ENCODE measurements around the gene CCDC106. TPM values are rescaled to one million over a fixed set of nuclear protein-coding genes. Genes with fewer than 3 reads are reported as not detected.

Gene CCDC106
- total RNA-seq, 2 experiments from 2014 or later: 8.8 to 11.2 TPM

- peaks cover 39% of the 10 kb centered on the region for H3K4me1 Mint-ChIP-seq (ENCODE audit: low read depth)
- no peaks in the 10 kb centered on the region for H3K9me3 Mint-ChIP-seq
- H3K27ac Mint-ChIP-seq: peak overlapping the region; percentile 99
- H3K4me3 Mint-ChIP-seq: peak overlapping the region; percentile 98
- ChIA-PET CTCF (interaction anchor here (0.8 to 3.4 kb wide), 11 partner anchors 9 to 179 kb away, joined by 3 to 45 read pairs (median 7); partner anchors contain the start of genes FIZ1, ZNF524 and ZNF865), POLR2A (interaction anchor here (0.7 to 1.7 kb wide), 7 partner anchors 9 to 270 kb away, joined by 3 to 11 read pairs (median 4); partner anchors contain the start of genes TMEM238 and ZNF581)
- H3K27me3 Mint-ChIP-seq: no peaks in the 10 kb centered on the region
- intact Hi-C loops (cut with micrococcal nuclease): loop anchor here (10.0 kb wide), 1 partner anchor 400 kb away; the partner anchor contains the start of gene PPP6R1
- no peak for TF ChIP-seq CTCF (IDR thresholded peaks at IDR 0.05)
- ATAC-seq: peak; percentile 81
- peaks cover 41% of the 10 kb centered on the region for H3K36me3 Mint-ChIP-seq (ENCODE audit: low read depth)
- peak; percentile 100 for DNase-seq
These were observed 6.4 kb downstream of the CCDC106 start for GRCh38 chr19:55654323-55654867.

- TF ChIP-seq CTCF (IDR thresholded peaks at IDR 0.05): no peak
- peaks cover 39% of the 10 kb centered on the region for H3K4me1 Mint-ChIP-seq (ENCODE audit: low read depth)
- CTCF ChIA-PET: interaction anchor here (0.8 to 3.4 kb wide), 11 partner anchors 10 to 179 kb away, joined by 3 to 45 read pairs (median 7); partner anchors contain the start of genes FIZ1, ZNF524 and ZNF865
- no peaks in the 10 kb centered on the region for H3K9me3 Mint-ChIP-seq
- peaks cover 42% of the 10 kb centered on the region for H3K36me3 Mint-ChIP-seq (ENCODE audit: low read depth)
- DNase-seq (peak; percentile 96), ATAC-seq (peak; percentile 48)
- intact Hi-C loops (cut with micrococcal nuclease): loop anchor here (10.0 kb wide), 1 partner anchor 400 kb away; the partner anchor contains the start of gene PPP6R1
- no peaks in the 10 kb centered on the region for H3K27me3 Mint-ChIP-seq
- peak within 1 kb of the TSS; percentile 99 for H3K27ac Mint-ChIP-seq
- POLR2A ChIA-PET: interaction anchor here (0.7 to 1.7 kb wide), 7 partner anchors 10 to 271 kb away, joined by 3 to 11 read pairs (median 4); partner anchors contain the start of genes TMEM238 and ZNF581
- peak within 1 kb of the TSS; percentile 98 for H3K4me3 Mint-ChIP-seq
These were observed 7.0 kb downstream of the CCDC106 start, which contains the start of gene U2AF2 for GRCh38 chr19:55654868-55655647. Gene U2AF2, plus strand, starts transcription at chr19:55655035. Its CDS starts 70 bp downstream, at chr19:55655105.

- ChIA-PET POLR2A (interaction anchor here (3.0 to 3.5 kb wide), 2 partner anchors 13 to 18 kb away, joined by 13 to 57 read pairs; no protein-coding TSS in a partner anchor), CTCF (interaction anchor here (1.1 to 1.8 kb wide), 4 partner anchors 12 to 24 kb away, joined by 3 to 8 read pairs (median 4); no protein-coding TSS in a partner anchor)
- Mint-ChIP-seq H3K4me1 (ENCODE audit: low read depth) (peaks cover 35% of the 10 kb centered on the region), H3K27ac (peak overlapping the region; percentile 99), H3K9me3 (no peaks in the 10 kb centered on the region), H3K4me3 (peak overlapping the region; percentile 98), H3K27me3 (no peaks in the 10 kb centered on the region), H3K36me3 (ENCODE audit: low read depth) (peaks cover 47% of the 10 kb centered on the region)
- intact Hi-C loops (cut with micrococcal nuclease): loop anchor here (10.0 kb wide), 1 partner anchor 401 kb away; the partner anchor contains the start of gene PPP6R1
- DNase-seq: no peak
- ATAC-seq: no peak
- no peak for TF ChIP-seq CTCF (IDR thresholded peaks at IDR 0.05)
These were observed 7.6 kb downstream of the CCDC106 start for GRCh38 chr19:55655648-55656040.

GRCh38 chr19:55656552-55656951 is 8.5 kb downstream of the CCDC106 start:
- peaks cover 51% of the 10 kb centered on the region for H3K36me3 Mint-ChIP-seq (ENCODE audit: low read depth)
- intact Hi-C loops (cut with micrococcal nuclease): loop anchor here (10.0 kb wide), 1 partner anchor 402 kb away; the partner anchor contains the start of gene PPP6R1
- no peak for TF ChIP-seq CTCF (IDR thresholded peaks at IDR 0.05)
- no peaks in the 10 kb centered on the region for H3K27me3 Mint-ChIP-seq
- CTCF ChIA-PET: interaction anchor here (0.8 to 1.8 kb wide), 7 partner anchors 11 to 153 kb away, joined by 3 to 8 read pairs (median 4); partner anchors contain the start of gene ZNF865
- peak overlapping the region; percentile 98 for H3K4me3 Mint-ChIP-seq
- POLR2A ChIA-PET: interaction anchor here (0.7 to 3.5 kb wide), 6 partner anchors 12 to 424 kb away, joined by 3 to 57 read pairs (median 5); no protein-coding TSS in a partner anchor
- DNase-seq: no peak
- no peaks in the 10 kb centered on the region for H3K9me3 Mint-ChIP-seq
- no peak for ATAC-seq
- H3K27ac Mint-ChIP-seq: peak overlapping the region; percentile 99
- H3K4me1 Mint-ChIP-seq (ENCODE audit: low read depth): peaks cover 32% of the 10 kb centered on the region
